WTC11 (cell line): ENCODE results near the gene MYH10. TPM values are rescaled to one million over a fixed set of nuclear protein-coding genes. Genes with fewer than 3 reads are reported as not detected.

Experiments used
- ATAC-seq: fragments of 200-7000 bp; cut with Tn5 transposase; 2 replicates; pipeline ENCODE4 v1.10.0; 2021; ENCODE audit warnings: mild to moderate bottlenecking, moderate library complexity
- CTCF ChIA-PET: fragments of 300-600 bp; sonication (Branson Sonifier 250); formaldehyde crosslinking; loops from one replicate; lab custom pipeline; 2021; ENCODE audit warnings: antibody characterized with exemption; lab: Charles Lee
- POLR2A ChIA-PET: fragments of 350-600 bp; sonication (Branson Sonifier 250); formaldehyde crosslinking; loops from one replicate; lab custom pipeline; 2021; ENCODE audit warnings: antibody characterized with exemption; lab: Charles Lee
- DNase-seq: peaks from one replicate; pipeline ENCODE4 v3.0.0; 2021; ENCODE audit warnings: low spot score
- H3K27ac Mint-ChIP-seq: 2 replicates; pipeline ENCODE4 v1.8.0; 2021; ENCODE audit warnings: mixed read lengths
- H3K27me3 Mint-ChIP-seq: 2 replicates; pipeline ENCODE4 v1.8.0; 2021; ENCODE audit warnings: low read depth, mild to moderate bottlenecking, moderate library complexity, mixed read lengths
- H3K36me3 Mint-ChIP-seq: 2 replicates; pipeline ENCODE4 v1.8.0; 2021; ENCODE audit warnings: mixed read lengths
- H3K4me1 Mint-ChIP-seq: 2 replicates; pipeline ENCODE4 v1.8.0; 2022; ENCODE audit warnings: mixed read lengths
- H3K4me3 Mint-ChIP-seq: 2 replicates; pipeline ENCODE4 v1.8.0; 2021; ENCODE audit warnings: mild to moderate bottlenecking, moderate library complexity, mixed read lengths
- H3K9me3 Mint-ChIP-seq: 2 replicates; pipeline ENCODE4 v1.8.0; 2021; ENCODE audit warnings: mixed read lengths
- E2F1 ChIP-seq: sonication (generic); formaldehyde crosslinking; IDR thresholded peaks from 2 replicates; pipeline ENCODE4 v1.8.0; 2022; ENCODE audit warnings: mild to moderate bottlenecking, missing genetic modification reagents
- EMX1 ChIP-seq: fragments of 250-450 bp; sonication (Bioruptor Pico); IDR thresholded peaks from 2 replicates; pipeline ENCODE4 v1.8.0; 2021; ENCODE audit warnings: mild to moderate bottlenecking
- ESRRA ChIP-seq: sonication (generic); formaldehyde crosslinking; IDR thresholded peaks from 2 replicates; pipeline ENCODE4 v1.8.1; 2022; ENCODE audit warnings: mild to moderate bottlenecking, missing genetic modification reagents, borderline replicate concordance
- FOXP1 ChIP-seq: sonication (generic); formaldehyde crosslinking; IDR thresholded peaks from 2 replicates; pipeline ENCODE4 v1.8.0; 2022; ENCODE audit warnings: missing genetic modification reagents, mild to moderate bottlenecking, moderate library complexity, borderline replicate concordance
- MYBL2 ChIP-seq: sonication (generic); formaldehyde crosslinking; IDR thresholded peaks from 2 replicates; pipeline ENCODE4 v1.8.1; 2023; ENCODE audit warnings: mild to moderate bottlenecking, moderate library complexity, missing genetic modification reagents
- NFATC4 ChIP-seq: fragments of 250-450 bp; sonication (Bioruptor Pico); IDR thresholded peaks from 2 replicates; pipeline ENCODE4 v1.9.0; 2021; ENCODE audit warnings: mild to moderate bottlenecking
- NFYB ChIP-seq: sonication (generic); formaldehyde crosslinking; conservative IDR thresholded peaks from 2 replicates; pipeline ENCODE4 v1.8.0; 2022; ENCODE audit warnings: low read depth, missing genetic modification reagents
- PRRX2 ChIP-seq: fragments of 250-450 bp; sonication (Bioruptor Pico); IDR thresholded peaks from 2 replicates; pipeline ENCODE4 v1.8.0; 2021; ENCODE audit warnings: mild to moderate bottlenecking
- TEAD4 ChIP-seq: sonication (generic); formaldehyde crosslinking; IDR thresholded peaks from 2 replicates; pipeline ENCODE4 v1.8.0; 2022; ENCODE audit warnings: mild to moderate bottlenecking, missing genetic modification reagents
- ZBTB21 ChIP-seq: sonication (generic); formaldehyde crosslinking; IDR thresholded peaks from 2 replicates; pipeline ENCODE4 v1.8.1; 2023; ENCODE audit warnings: mild to moderate bottlenecking, missing genetic modification reagents, borderline replicate concordance
- ZNF281 ChIP-seq: sonication (generic); formaldehyde crosslinking; IDR thresholded peaks from 2 replicates; pipeline ENCODE4 v1.8.0; 2023; ENCODE audit warnings: mild to moderate bottlenecking, missing genetic modification reagents
- ZNF416 ChIP-seq: fragments of 250-450 bp; sonication (Bioruptor Pico); IDR thresholded peaks from 2 replicates; pipeline ENCODE4 v1.9.0; 2021; ENCODE audit warnings: mild to moderate bottlenecking, inconsistent platforms
- ZNF671 ChIP-seq: fragments of 250-450 bp; sonication (Bioruptor Pico); IDR thresholded peaks from 2 replicates; pipeline ENCODE4 v1.8.0; 2021; ENCODE audit warnings: mild to moderate bottlenecking
- ZSCAN18 ChIP-seq: fragments of 250-450 bp; sonication (Bioruptor Pico); IDR thresholded peaks from 2 replicates; pipeline ENCODE4 v2.1.2; 2022; ENCODE audit warnings: mild to moderate bottlenecking, moderate library complexity
- total RNA-seq: library from RNA; stranded (reverse); gene quantifications from 3 replicates; pipeline ENCODE4 v1.2.3, GENCODE V29; 2021
- TF ChIP-seq, protein P1 (sequence below): fragments of 250-450 bp; sonication (Bioruptor Pico); IDR thresholded peaks from 2 replicates; pipeline ENCODE4 v1.9.0; 2021; ENCODE audit warnings: mild to moderate bottlenecking
- TF ChIP-seq, protein P2 (sequence below): sonication (generic); formaldehyde crosslinking; IDR thresholded peaks from 2 replicates; pipeline ENCODE4 v1.8.1; 2023; ENCODE audit warnings: mild to moderate bottlenecking, moderate library complexity, missing genetic modification reagents
- TF ChIP-seq, protein P3 (sequence below): sonication (generic); formaldehyde crosslinking; IDR thresholded peaks from 2 replicates; pipeline ENCODE4 v1.8.1; 2022; ENCODE audit warnings: low read depth, mild to moderate bottlenecking, moderate library complexity, missing genetic modification reagents, borderline replicate concordance

The MYH10 gene
- total RNA-seq, 1 experiment from 2014 or later = 231 TPM

- TF ChIP-seq, protein P1, sequence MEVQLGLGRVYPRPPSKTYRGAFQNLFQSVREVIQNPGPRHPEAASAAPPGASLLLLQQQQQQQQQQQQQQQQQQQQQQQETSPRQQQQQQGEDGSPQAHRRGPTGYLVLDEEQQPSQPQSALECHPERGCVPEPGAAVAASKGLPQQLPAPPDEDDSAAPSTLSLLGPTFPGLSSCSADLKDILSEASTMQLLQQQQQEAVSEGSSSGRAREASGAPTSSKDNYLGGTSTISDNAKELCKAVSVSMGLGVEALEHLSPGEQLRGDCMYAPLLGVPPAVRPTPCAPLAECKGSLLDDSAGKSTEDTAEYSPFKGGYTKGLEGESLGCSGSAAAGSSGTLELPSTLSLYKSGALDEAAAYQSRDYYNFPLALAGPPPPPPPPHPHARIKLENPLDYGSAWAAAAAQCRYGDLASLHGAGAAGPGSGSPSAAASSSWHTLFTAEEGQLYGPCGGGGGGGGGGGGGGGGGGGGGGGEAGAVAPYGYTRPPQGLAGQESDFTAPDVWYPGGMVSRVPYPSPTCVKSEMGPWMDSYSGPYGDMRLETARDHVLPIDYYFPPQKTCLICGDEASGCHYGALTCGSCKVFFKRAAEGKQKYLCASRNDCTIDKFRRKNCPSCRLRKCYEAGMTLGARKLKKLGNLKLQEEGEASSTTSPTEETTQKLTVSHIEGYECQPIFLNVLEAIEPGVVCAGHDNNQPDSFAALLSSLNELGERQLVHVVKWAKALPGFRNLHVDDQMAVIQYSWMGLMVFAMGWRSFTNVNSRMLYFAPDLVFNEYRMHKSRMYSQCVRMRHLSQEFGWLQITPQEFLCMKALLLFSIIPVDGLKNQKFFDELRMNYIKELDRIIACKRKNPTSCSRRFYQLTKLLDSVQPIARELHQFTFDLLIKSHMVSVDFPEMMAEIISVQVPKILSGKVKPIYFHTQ = no peak
- no peak for TF ChIP-seq TEAD4 (CRISPR knock-in tag)
Observed at GRCh38 chr17:8504460-8505207, 125.9 kb downstream of the MYH10 start (continued).

- H3K4me3 Mint-ChIP-seq = no peak overlapping the region
- POLR2A ChIA-PET = no interaction called here
- H3K4me1 Mint-ChIP-seq = no peaks in the 10 kb centered on the region
- peak overlapping the region; percentile 45; the same call in 1 of the 2 replicates for H3K27ac Mint-ChIP-seq
- DNase-seq (no peak), ATAC-seq (no peak)
- H3K36me3 Mint-ChIP-seq = peaks cover 87% of the 10 kb centered on the region
- TF ChIP-seq PRRX2 (CRISPR knock-in tag) = no peak
- no peak for TF ChIP-seq ZNF671 (CRISPR knock-in tag)
- TF ChIP-seq NFYB (CRISPR knock-in tag) = no peak
- H3K9me3 Mint-ChIP-seq = no peaks in the 10 kb centered on the region
- CTCF ChIA-PET = interaction anchor here (1.6 kb wide), 1 partner anchor 242 kb away, joined by 6 read pairs; no protein-coding TSS in a partner anchor
- H3K27me3 Mint-ChIP-seq = no peaks in the 10 kb centered on the region
Observed at GRCh38 chr17:8503807-8504206, 126.7 kb downstream of the MYH10 start.

- DNase-seq = no peak
- no peak for TF ChIP-seq ZSCAN18 (CRISPR knock-in tag)
- no peak for TF ChIP-seq ZBTB21
- no peak for TF ChIP-seq ZNF416 (CRISPR knock-in tag)
- no peak for TF ChIP-seq EMX1 (CRISPR knock-in tag)
- TF ChIP-seq, protein P2, sequence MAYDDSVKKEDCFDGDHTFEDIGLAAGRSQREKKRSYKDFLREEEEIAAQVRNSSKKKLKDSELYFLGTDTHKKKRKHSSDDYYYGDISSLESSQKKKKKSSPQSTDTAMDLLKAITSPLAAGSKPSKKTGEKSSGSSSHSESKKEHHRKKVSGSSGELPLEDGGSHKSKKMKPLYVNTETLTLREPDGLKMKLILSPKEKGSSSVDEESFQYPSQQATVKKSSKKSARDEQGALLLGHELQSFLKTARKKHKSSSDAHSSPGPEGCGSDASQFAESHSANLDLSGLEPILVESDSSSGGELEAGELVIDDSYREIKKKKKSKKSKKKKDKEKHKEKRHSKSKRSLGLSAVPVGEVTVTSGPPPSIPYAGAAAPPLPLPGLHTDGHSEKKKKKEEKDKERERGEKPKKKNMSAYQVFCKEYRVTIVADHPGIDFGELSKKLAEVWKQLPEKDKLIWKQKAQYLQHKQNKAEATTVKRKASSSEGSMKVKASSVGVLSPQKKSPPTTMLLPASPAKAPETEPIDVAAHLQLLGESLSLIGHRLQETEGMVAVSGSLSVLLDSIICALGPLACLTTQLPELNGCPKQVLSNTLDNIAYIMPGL = no peak
- no peak for TF ChIP-seq NFATC4
- TF ChIP-seq, protein P3, sequence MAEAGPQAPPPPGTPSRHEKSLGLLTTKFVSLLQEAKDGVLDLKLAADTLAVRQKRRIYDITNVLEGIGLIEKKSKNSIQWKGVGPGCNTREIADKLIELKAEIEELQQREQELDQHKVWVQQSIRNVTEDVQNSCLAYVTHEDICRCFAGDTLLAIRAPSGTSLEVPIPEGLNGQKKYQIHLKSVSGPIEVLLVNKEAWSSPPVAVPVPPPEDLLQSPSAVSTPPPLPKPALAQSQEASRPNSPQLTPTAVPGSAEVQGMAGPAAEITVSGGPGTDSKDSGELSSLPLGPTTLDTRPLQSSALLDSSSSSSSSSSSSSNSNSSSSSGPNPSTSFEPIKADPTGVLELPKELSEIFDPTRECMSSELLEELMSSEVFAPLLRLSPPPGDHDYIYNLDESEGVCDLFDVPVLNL (CRISPR knock-in tag) = no peak
- no peak for TF ChIP-seq MYBL2 (CRISPR knock-in tag)
- TF ChIP-seq ESRRA = no peak
- TF ChIP-seq ZNF281 (CRISPR knock-in tag) = no peak
- TF ChIP-seq E2F1 (CRISPR knock-in tag) = no peak
- no peak for TF ChIP-seq FOXP1
- no peak for TF ChIP-seq PRRX2 (CRISPR knock-in tag)
- no peaks in the 10 kb centered on the region for H3K27me3 Mint-ChIP-seq
- ChIA-PET POLR2A (no interaction called here), CTCF (interaction anchor here (1.6 kb wide), 1 partner anchor 243 kb away, joined by 6 read pairs; no protein-coding TSS in a partner anchor)
- peaks cover 87% of the 10 kb centered on the region for H3K36me3 Mint-ChIP-seq
- H3K4me3 Mint-ChIP-seq = no peak overlapping the region
- no peaks in the 10 kb centered on the region for H3K4me1 Mint-ChIP-seq
- ATAC-seq = no peak
- peak overlapping the region; percentile 45; the same call in 1 of the 2 replicates for H3K27ac Mint-ChIP-seq
- H3K9me3 Mint-ChIP-seq = no peaks in the 10 kb centered on the region
Observed at GRCh38 chr17:8503368-8503767, 127.2 kb downstream of the MYH10 start.
